K562 (cell line): Measurements from ENCODE around the gene SIGLEC11. TPM values are rescaled to one million over a fixed set of nuclear protein-coding genes. Genes with fewer than 3 reads are reported as not detected.

ENCODE experiments used
- MLX ChIP-seq, 2 experiments: fragments of 450-650 bp in 1 of 2; sonication (generic) in 1 of 2; formaldehyde crosslinking; conservative IDR thresholded peaks; 2 replicates each; pipeline versions ENCODE4 v1.4.0 to v1.8.1; 2020 to 2022; ENCODE audit warnings: mild to moderate bottlenecking in 1 of 2, missing genetic modification reagents in 1 of 2
- POLR2B ChIP-seq: fragments of 450-650 bp; IDR thresholded peaks from 2 replicates; pipeline ENCODE4 v1.6.1; 2018; ENCODE audit warnings: low read depth; ENCODE audit not compliant: partially characterized antibody
- SFPQ ChIP-seq: fragments of 200-400 bp; formaldehyde crosslinking; IDR thresholded peaks from 2 replicates; pipeline ENCODE4 v1.6.1; 2017; ENCODE audit warnings: mild to moderate bottlenecking, low read depth, low read length, moderate library complexity
- TGIF2 ChIP-seq: sonication (generic); formaldehyde crosslinking; IDR thresholded peaks from 2 replicates; pipeline ENCODE4 v1.8.1; 2022; ENCODE audit warnings: mild to moderate bottlenecking, missing genetic modification reagents, moderate library complexity
- polyA plus RNA-seq, 8 experiments: library from polyadenylated mRNA; depleted of rRNA in 4 of 8; stranded (reverse) in 5 of 8; unstranded in 3 of 8; fragments of >200 nt; fragmentation: Nextera tagmentation in 2 of 8; fragmentation: Illumina TruSeq in 1 of 8; extraction: Ambion mirVana in 2 of 8; extraction: Trizol in 1 of 8; gene quantifications; 2 replicates each; pipeline versions ENCODE4 v1.2.1 to v1.2.3, GENCODE V29; 2011 to 2014; ENCODE audit warnings: inconsistent platforms in 1 of 8, missing spikeins in 1 of 8
- total RNA-seq, 7 experiments: library from RNA; depleted of rRNA in 6 of 7; stranded (reverse); fragments of >200 nt in 6 of 7; fragmentation: Illumina TruSeq in 2 of 7; extraction: Trizol in 2 of 7; gene quantifications; 2 replicates each; pipeline versions ENCODE4 v1.2.1 to v1.2.3, GENCODE V29; 2011 to 2021; ENCODE audit warnings: low replicate concordance in 1 of 7
- TF ChIP-seq, protein P1 (sequence below): fragments of 250-450 bp; sonication (Bioruptor Pico); IDR thresholded peaks from 2 replicates; pipeline ENCODE4 v1.4.0; 2020
- TF ChIP-seq, protein P2 (sequence below): sonication (generic); formaldehyde crosslinking; IDR thresholded peaks from 2 replicates; pipeline ENCODE4 v1.8.0; 2022; ENCODE audit warnings: mild to moderate bottlenecking, missing genetic modification reagents

Gene SIGLEC11
- total and polyA plus RNA-seq, 9 of the 15 experiments (the other 6 are each of a cell fraction or from before 2014, with no cell fraction given) = not detected

- TF ChIP-seq, protein P1, sequence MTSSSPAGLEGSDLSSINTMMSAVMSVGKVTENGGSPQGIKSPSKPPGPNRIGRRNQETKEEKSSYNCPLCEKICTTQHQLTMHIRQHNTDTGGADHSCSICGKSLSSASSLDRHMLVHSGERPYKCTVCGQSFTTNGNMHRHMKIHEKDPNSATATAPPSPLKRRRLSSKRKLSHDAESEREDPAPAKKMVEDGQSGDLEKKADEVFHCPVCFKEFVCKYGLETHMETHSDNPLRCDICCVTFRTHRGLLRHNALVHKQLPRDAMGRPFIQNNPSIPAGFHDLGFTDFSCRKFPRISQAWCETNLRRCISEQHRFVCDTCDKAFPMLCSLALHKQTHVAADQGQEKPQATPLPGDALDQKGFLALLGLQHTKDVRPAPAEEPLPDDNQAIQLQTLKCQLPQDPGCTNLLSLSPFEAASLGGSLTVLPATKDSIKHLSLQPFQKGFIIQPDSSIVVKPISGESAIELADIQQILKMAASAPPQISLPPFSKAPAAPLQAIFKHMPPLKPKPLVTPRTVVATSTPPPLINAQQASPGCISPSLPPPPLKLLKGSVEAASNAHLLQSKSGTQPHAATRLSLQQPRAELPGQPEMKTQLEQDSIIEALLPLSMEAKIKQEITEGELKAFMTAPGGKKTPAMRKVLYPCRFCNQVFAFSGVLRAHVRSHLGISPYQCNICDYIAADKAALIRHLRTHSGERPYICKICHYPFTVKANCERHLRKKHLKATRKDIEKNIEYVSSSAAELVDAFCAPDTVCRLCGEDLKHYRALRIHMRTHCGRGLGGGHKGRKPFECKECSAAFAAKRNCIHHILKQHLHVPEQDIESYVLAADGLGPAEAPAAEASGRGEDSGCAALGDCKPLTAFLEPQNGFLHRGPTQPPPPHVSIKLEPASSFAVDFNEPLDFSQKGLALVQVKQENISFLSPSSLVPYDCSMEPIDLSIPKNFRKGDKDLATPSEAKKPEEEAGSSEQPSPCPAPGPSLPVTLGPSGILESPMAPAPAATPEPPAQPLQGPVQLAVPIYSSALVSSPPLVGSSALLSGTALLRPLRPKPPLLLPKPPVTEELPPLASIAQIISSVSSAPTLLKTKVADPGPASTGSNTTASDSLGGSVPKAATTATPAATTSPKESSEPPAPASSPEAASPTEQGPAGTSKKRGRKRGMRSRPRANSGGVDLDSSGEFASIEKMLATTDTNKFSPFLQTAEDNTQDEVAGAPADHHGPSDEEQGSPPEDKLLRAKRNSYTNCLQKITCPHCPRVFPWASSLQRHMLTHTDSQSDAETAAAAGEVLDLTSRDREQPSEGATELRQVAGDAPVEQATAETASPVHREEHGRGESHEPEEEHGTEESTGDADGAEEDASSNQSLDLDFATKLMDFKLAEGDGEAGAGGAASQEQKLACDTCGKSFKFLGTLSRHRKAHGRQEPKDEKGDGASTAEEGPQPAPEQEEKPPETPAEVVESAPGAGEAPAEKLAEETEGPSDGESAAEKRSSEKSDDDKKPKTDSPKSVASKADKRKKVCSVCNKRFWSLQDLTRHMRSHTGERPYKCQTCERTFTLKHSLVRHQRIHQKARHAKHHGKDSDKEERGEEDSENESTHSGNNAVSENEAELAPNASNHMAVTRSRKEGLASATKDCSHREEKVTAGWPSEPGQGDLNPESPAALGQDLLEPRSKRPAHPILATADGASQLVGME (CRISPR knock-in tag) = no peak
- TF ChIP-seq POLR2B (no peak), TGIF2 (CRISPR knock-in tag) (no peak), MLX (CRISPR knock-in tag; conservative IDR thresholded peaks at IDR 0.05) (no peak), SFPQ (no peak)
- TF ChIP-seq, protein P2, sequence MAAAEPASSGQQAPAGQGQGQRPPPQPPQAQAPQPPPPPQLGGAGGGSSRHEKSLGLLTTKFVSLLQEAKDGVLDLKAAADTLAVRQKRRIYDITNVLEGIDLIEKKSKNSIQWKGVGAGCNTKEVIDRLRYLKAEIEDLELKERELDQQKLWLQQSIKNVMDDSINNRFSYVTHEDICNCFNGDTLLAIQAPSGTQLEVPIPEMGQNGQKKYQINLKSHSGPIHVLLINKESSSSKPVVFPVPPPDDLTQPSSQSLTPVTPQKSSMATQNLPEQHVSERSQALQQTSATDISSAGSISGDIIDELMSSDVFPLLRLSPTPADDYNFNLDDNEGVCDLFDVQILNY (CRISPR knock-in tag) = no peak
Observed at GRCh38 chr19:49986354-49986753, 25.4 kb upstream of the SIGLEC11 start (continued).
